H9 (cell line): ENCODE data around the gene TNNT1. TPM values are rescaled to one million over a fixed set of nuclear protein-coding genes. Genes with fewer than 3 reads are reported as not detected.

Experiments
- DNase-seq: peaks from one replicate; pipeline ENCODE4 v3.0.0-alpha.2; 2017
- H2AFZ ChIP-seq: one replicate; pipeline ENCODE4 v1.6.1; 2013; ENCODE audit warnings: mild to moderate bottlenecking, low read length, control low read depth, moderate library complexity
- H2AK5ac ChIP-seq: 2 replicates; pipeline ENCODE4 v1.6.1; 2013; ENCODE audit warnings: low read length, control low read depth, mixed read lengths; ENCODE audit not compliant: insufficient read length
- H2BK120ac ChIP-seq: one replicate; pipeline ENCODE4 v1.6.1; 2013; ENCODE audit warnings: low read depth, mild to moderate bottlenecking, low read length, control low read depth, inconsistent platforms; ENCODE audit not compliant: poor library complexity, severe bottlenecking
- H2BK12ac ChIP-seq: 2 replicates; pipeline ENCODE4 v1.6.1; 2013; ENCODE audit warnings: low read length, control low read depth, mixed read lengths, low read depth; ENCODE audit not compliant: insufficient read length
- H2BK15ac ChIP-seq: 2 replicates; pipeline ENCODE4 v1.6.1; 2013; ENCODE audit warnings: low read depth, low read length, control low read depth
- H2BK20ac ChIP-seq: one replicate; pipeline ENCODE4 v1.6.1; 2013; ENCODE audit warnings: low read depth, mild to moderate bottlenecking, low read length, control low read depth, inconsistent platforms; ENCODE audit not compliant: poor library complexity, severe bottlenecking
- H2BK5ac ChIP-seq: 2 replicates; pipeline ENCODE4 v1.6.1; 2013; ENCODE audit warnings: low read length, control low read depth, mixed read lengths; ENCODE audit not compliant: insufficient read length
- H3K14ac ChIP-seq: 2 replicates; pipeline ENCODE4 v1.6.1; 2013; ENCODE audit warnings: low read length, control low read depth; ENCODE audit not compliant: insufficient read depth
- H3K18ac ChIP-seq: 2 replicates; pipeline ENCODE4 v1.6.1; 2013; ENCODE audit warnings: low read depth, mild to moderate bottlenecking, mixed read lengths, low read length, control low read depth; ENCODE audit not compliant: insufficient read length
- H3K23ac ChIP-seq: 2 replicates; pipeline ENCODE4 v1.6.1; 2013; ENCODE audit warnings: low read length, control low read depth, mixed read lengths, low read depth; ENCODE audit not compliant: insufficient read length
- H3K23me2 ChIP-seq: 2 replicates; pipeline ENCODE4 v1.6.1; 2013; ENCODE audit warnings: low read depth, mild to moderate bottlenecking, mixed read lengths, low read length, control low read depth; ENCODE audit not compliant: insufficient read length, poor library complexity, severe bottlenecking
- H3K27ac ChIP-seq: 2 replicates; pipeline ENCODE4 v1.5.1; 2013; ENCODE audit warnings: low read length, control low read depth, mixed read lengths, low read depth; ENCODE audit not compliant: insufficient read length
- H3K27me3 ChIP-seq: 2 replicates; pipeline ENCODE4 v1.6.1; 2013; ENCODE audit warnings: low read length, control low read depth, inconsistent platforms; ENCODE audit not compliant: insufficient read depth
- H3K4ac ChIP-seq: 2 replicates; pipeline ENCODE4 v1.6.1; 2013; ENCODE audit warnings: low read depth, mild to moderate bottlenecking, control low read depth, inconsistent platforms, low read length, moderate library complexity
- H3K4me1 ChIP-seq: 2 replicates; pipeline ENCODE4 v1.6.1; 2013; ENCODE audit warnings: low read length, control low read depth, inconsistent platforms; ENCODE audit not compliant: insufficient read depth
- H3K4me2 ChIP-seq: 2 replicates; pipeline ENCODE4 v1.6.1; 2013; ENCODE audit warnings: low read length, control low read depth, mixed read lengths; ENCODE audit not compliant: insufficient read length, insufficient read depth
- H3K56ac ChIP-seq: 2 replicates; pipeline ENCODE4 v1.6.1; 2013; ENCODE audit warnings: low read depth, mild to moderate bottlenecking, mixed read lengths, low read length, control low read depth; ENCODE audit not compliant: insufficient read length
- H3K79me1 ChIP-seq: 2 replicates; pipeline ENCODE4 v1.6.1; 2013; ENCODE audit warnings: low read depth, mild to moderate bottlenecking, moderate library complexity, low read length, control low read depth, inconsistent platforms; ENCODE audit not compliant: insufficient read depth, poor library complexity, severe bottlenecking
- H3K79me2 ChIP-seq: 2 replicates; pipeline ENCODE4 v1.6.1; 2013; ENCODE audit warnings: low read length, control low read depth, inconsistent platforms; ENCODE audit not compliant: insufficient read depth
- H3K9ac ChIP-seq: 2 replicates; pipeline ENCODE4 v1.6.1; 2013; ENCODE audit warnings: low read length, control low read depth, mixed read lengths; ENCODE audit not compliant: insufficient read length; ENCODE audit errors: extremely low read depth
- H3K9me3 ChIP-seq: one replicate; pipeline ENCODE4 v1.6.1; 2013; ENCODE audit warnings: low read depth, low read length, inconsistent platforms; ENCODE audit not compliant: control insufficient read depth
- H3T11ph ChIP-seq: one replicate; pipeline ENCODE4 v1.6.1; 2013; ENCODE audit warnings: mild to moderate bottlenecking, low read length, control low read depth, inconsistent platforms
- H4K20me1 ChIP-seq: one replicate; pipeline ENCODE4 v1.6.1; 2013; ENCODE audit not compliant: control insufficient read depth, insufficient read length, insufficient read depth
- H4K5ac ChIP-seq: 2 replicates; pipeline ENCODE4 v1.6.1; 2013; ENCODE audit warnings: low read depth, mild to moderate bottlenecking, mixed read lengths, low read length, control low read depth; ENCODE audit not compliant: insufficient read length
- H4K8ac ChIP-seq: replicated peaks from 2 replicates; pipeline ENCODE4 v1.6.1; 2013; ENCODE audit warnings: low read length, control low read depth, mixed read lengths, low read depth; ENCODE audit not compliant: insufficient read length
- H4K91ac ChIP-seq: 2 replicates; pipeline ENCODE4 v1.6.1; 2013; ENCODE audit warnings: low read depth, mild to moderate bottlenecking, moderate library complexity, mixed read lengths, low read length, control low read depth; ENCODE audit not compliant: insufficient read length
- H3K27ac Mint-ChIP-seq, 3 experiments: 2 replicates in 2 of 3; 3 replicates in 1 of 3; pipeline ENCODE4 v1.8.0; 2020 to 2021; ENCODE audit warnings: mixed read lengths in 3 of 3, mild to moderate bottlenecking in 1 of 3, moderate library complexity in 1 of 3
- H3K27me3 Mint-ChIP-seq: 2 replicates; pipeline ENCODE4 v1.8.0; 2021; ENCODE audit warnings: low read depth, mild to moderate bottlenecking, moderate library complexity, mixed read lengths
- H3K36me3 Mint-ChIP-seq, 3 experiments: 2 replicates in 2 of 3; 3 replicates in 1 of 3; pipeline ENCODE4 v1.8.0; 2020 to 2021; ENCODE audit warnings: low read depth in 3 of 3, mixed read lengths in 3 of 3; ENCODE audit not compliant: insufficient read depth in 1 of 3
- H3K4me1 Mint-ChIP-seq, 2 experiments: 2 replicates each; pipeline ENCODE4 v1.8.0; 2020; ENCODE audit warnings: mixed read lengths in 2 of 2
- H3K4me3 Mint-ChIP-seq, 2 experiments: 2 replicates in 1 of 2; 3 replicates in 1 of 2; pipeline ENCODE4 v1.8.0; 2020 to 2021; ENCODE audit warnings: mild to moderate bottlenecking in 2 of 2, mixed read lengths in 2 of 2, moderate library complexity in 1 of 2
- H3K9me3 Mint-ChIP-seq, 2 experiments: 2 replicates in 1 of 2; 3 replicates in 1 of 2; pipeline ENCODE4 v1.8.0; 2020; ENCODE audit warnings: mild to moderate bottlenecking in 2 of 2, mixed read lengths in 2 of 2, moderate library complexity in 1 of 2
- CTCF ChIP-seq: fragments of 200-600 bp; sonication (generic); conservative IDR thresholded peaks from 3 replicates; pipeline ENCODE4 v1.8.0; 2021; ENCODE audit warnings: antibody characterized with exemption, mild to moderate bottlenecking
- WGBS: extraction: QIAGEN DNeasy Blood & Tissue Kit; methylation state at CpG from one replicate; pipeline ENCODE4 v1.1.7; 2013; ENCODE audit warnings: missing lambda C conversion rate, low lambda C conversion rate, mixed read lengths; ENCODE audit not compliant: insufficient read length; ENCODE audit errors: extremely low coverage; 5-methylcytosine and 5-hydroxymethylcytosine counted together
- total RNA-seq: library from RNA; stranded (reverse); gene quantifications from 2 replicates; pipeline ENCODE4 v1.2.1, GENCODE V29; 2021

The TNNT1 gene
- total RNA-seq, 1 experiment from 2014 or later: 127 TPM

GRCh38 chr19:55086730-55087541, 62.1 kb downstream of the TNNT1 start:
- peak overlapping the region; percentile 73 for H3K4me2 ChIP-seq
- WGBS: no CpG with 5 or more reads among the region's 74 CpGs
- no peak overlapping the region for H3K14ac ChIP-seq
- H4K8ac ChIP-seq: no peak overlapping the region
- no peak overlapping the region for H3K18ac ChIP-seq
- no peak overlapping the region for H4K5ac ChIP-seq
- no peak overlapping the region for H3K56ac ChIP-seq
- H3K9ac ChIP-seq: no peak overlapping the region
- Mint-ChIP-seq H3K27ac (peak overlapping the region in 1 of 3 experiments; percentile 78; a peak in 3 of 7 replicates), H3K4me3 (peak overlapping the region; percentile 73 to 82), H3K36me3 (peaks cover 17 to 30% (median 29%) of the 10 kb centered on the region in 3 experiments; a peak in 6 of 7 replicates), H3K9me3 (no peaks in the 10 kb centered on the region), H3K4me1 (peaks cover 30 to 59% of the 10 kb centered on the region in 2 experiments), H3K27me3 (peaks cover 41% of the 10 kb centered on the region)
- peaks cover 2% of the 10 kb centered on the region for H4K20me1 ChIP-seq
- no peak overlapping the region for H2BK20ac ChIP-seq
- no peaks in the 10 kb centered on the region for H3K9me3 ChIP-seq
- H3K27ac ChIP-seq: no peak overlapping the region
- no peak overlapping the region for H2BK15ac ChIP-seq
- no peak overlapping the region for H3T11ph ChIP-seq
- H2BK12ac ChIP-seq: no peak overlapping the region
- peak; percentile 98 for DNase-seq
- H2BK5ac ChIP-seq: no peak overlapping the region
- no peak overlapping the region for H4K91ac ChIP-seq
- H3K4ac ChIP-seq: no peak overlapping the region
- H3K79me1 ChIP-seq: no peaks in the 10 kb centered on the region
- no peak overlapping the region for H3K23ac ChIP-seq
- H3K27me3 ChIP-seq: no peaks in the 10 kb centered on the region
- H2BK120ac ChIP-seq: no peak overlapping the region
- H3K4me1 ChIP-seq: peaks cover 12% of the 10 kb centered on the region; the same call in 1 of the 2 replicates
- TF ChIP-seq CTCF: no peak
- H2AK5ac ChIP-seq: no peak overlapping the region
- H2AFZ ChIP-seq: no peak overlapping the region
- peaks cover 22% of the 10 kb centered on the region for H3K23me2 ChIP-seq
- no peaks in the 10 kb centered on the region for H3K79me2 ChIP-seq
